Brain microvascular endothelial cell (primary cell): ENCODE measurements around the gene APRT.

Experiments used
- DNase-seq: peaks from one replicate; pipeline ENCODE4 v3.0.0-alpha.2; 2020
- H3K27ac ChIP-seq: fragments of 250-450 bp; sonication (Bioruptor Pico); 2 replicates; pipeline ENCODE4 v1.5.1; 2020; ENCODE audit warnings: mild to moderate bottlenecking, moderate library complexity
- H3K27me3 ChIP-seq: fragments of 250-450 bp; sonication (Bioruptor Pico); replicated peaks from 2 replicates; pipeline ENCODE4 v1.5.1; 2020; ENCODE audit warnings: mild to moderate bottlenecking
- H3K36me3 ChIP-seq: fragments of 250-450 bp; sonication (Bioruptor Pico); replicated peaks from 2 replicates; pipeline ENCODE4 v1.5.1; 2020; ENCODE audit warnings: mild to moderate bottlenecking
- H3K4me3 ChIP-seq: 2 replicates; pipeline ENCODE4 v1.5.1; 2011; ENCODE audit warnings: low read depth, mild to moderate bottlenecking, control low read depth, low read length, moderate library complexity
- in situ Hi-C: cut with HindIII; loops from 2 replicates; pipeline ENCODE4 v1.10.0; 2017; ENCODE audit warnings: low sequenced_read_pairs, low pct_ligation_motif_present
- TF ChIP-seq, protein P1 (sequence below): IDR thresholded peaks from 2 replicates; pipeline ENCODE4 v1.5.1; 2011; ENCODE audit warnings: low read depth, mild to moderate bottlenecking, moderate library complexity, low read length, control low read depth, inconsistent platforms; ENCODE audit errors: missing control alignments

The APRT gene

DNA sequence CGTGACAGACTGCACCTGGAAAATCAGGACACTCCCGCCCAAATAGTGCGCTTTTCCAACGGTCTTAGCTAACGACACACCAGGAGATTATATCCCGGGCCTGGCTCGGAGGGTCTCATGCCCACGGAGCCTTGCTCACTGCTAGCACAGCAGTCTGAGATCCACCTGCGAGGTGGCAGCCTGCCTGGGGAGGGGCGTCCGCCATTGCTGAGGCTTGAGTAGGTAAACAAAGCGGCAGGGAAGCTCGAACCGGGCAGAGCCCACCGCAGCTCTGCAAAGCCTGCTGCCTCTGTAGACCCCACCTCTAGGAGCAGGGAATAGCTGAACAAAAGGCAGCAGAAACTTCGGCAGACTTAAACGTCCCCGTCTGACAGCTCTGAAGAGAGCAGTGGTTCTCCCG lies 39.9 kb upstream of the APRT start:
- TF ChIP-seq, protein P1, sequence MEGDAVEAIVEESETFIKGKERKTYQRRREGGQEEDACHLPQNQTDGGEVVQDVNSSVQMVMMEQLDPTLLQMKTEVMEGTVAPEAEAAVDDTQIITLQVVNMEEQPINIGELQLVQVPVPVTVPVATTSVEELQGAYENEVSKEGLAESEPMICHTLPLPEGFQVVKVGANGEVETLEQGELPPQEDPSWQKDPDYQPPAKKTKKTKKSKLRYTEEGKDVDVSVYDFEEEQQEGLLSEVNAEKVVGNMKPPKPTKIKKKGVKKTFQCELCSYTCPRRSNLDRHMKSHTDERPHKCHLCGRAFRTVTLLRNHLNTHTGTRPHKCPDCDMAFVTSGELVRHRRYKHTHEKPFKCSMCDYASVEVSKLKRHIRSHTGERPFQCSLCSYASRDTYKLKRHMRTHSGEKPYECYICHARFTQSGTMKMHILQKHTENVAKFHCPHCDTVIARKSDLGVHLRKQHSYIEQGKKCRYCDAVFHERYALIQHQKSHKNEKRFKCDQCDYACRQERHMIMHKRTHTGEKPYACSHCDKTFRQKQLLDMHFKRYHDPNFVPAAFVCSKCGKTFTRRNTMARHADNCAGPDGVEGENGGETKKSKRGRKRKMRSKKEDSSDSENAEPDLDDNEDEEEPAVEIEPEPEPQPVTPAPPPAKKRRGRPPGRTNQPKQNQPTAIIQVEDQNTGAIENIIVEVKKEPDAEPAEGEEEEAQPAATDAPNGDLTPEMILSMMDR = no peak
- DNase-seq = no peak
- Histone ChIP-seq H3K27ac (no peak overlapping the region), H3K27me3 (no peaks in the 10 kb centered on the region), H3K4me3 (no peak overlapping the region), H3K36me3 (no peaks in the 10 kb centered on the region)
- in situ Hi-C loops = no loop called here

DNA sequence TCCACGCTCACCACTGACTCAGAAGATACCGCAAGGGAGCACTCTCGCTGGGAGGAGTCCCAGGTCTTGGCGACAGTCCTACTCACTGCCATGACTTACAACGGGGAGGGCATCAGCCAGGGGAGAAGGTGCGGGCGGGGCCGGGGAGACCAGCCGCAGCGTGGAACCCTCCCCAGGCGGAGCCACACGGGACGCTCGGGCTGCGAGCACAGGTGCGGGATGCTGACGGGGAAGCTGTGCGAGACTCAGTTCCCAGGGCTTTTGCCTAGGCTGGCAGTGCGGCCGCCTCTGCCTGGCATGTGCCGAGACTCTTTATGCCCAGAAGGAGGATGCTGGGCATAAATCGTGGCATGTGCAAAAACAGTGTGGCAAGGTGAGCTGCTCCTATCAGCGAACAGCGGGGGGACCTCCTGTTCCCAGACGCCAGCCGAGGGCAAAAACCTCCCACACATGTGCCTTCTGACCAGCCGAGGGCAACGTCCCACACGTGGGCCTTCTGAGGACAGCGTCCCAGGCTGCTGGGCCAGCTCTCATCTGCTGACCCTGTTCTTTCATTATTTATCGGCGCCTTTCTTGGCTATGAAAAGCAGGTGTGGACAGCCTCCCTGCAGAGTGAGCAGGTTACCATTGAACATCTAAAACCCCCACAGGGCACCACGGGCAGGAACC lies 38.9 kb upstream of the APRT start:
- in situ Hi-C loops = no loop called here
- TF ChIP-seq, protein P1 = no peak
- Histone ChIP-seq H3K27ac (no peak overlapping the region), H3K36me3 (no peaks in the 10 kb centered on the region), H3K27me3 (no peaks in the 10 kb centered on the region), H3K4me3 (no peak overlapping the region)
- no peak for DNase-seq

DNA sequence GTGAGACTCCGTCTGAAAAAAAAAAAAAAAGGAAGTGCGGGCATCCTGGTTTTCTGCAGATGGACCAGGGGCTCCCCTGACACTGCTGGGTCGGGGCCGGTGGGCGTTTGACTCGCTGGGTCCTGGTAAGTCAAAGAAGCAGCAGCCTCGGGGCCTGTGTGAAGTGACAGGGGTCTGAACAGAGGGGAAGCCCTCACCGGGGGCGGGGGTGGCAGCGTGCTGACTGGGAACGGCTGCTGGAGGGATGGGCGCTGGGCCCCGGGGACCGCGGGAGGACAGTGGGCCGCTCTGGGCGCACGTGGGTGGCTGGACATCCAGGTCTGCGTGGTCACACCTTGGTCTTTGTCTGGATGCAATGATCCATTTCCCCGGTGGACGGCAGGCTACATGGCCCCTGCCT lies 36.8 kb upstream of the APRT start:
- no peaks in the 10 kb centered on the region for H3K27me3 ChIP-seq
- TF ChIP-seq, protein P1 = no peak
- DNase-seq = no peak
- no peak overlapping the region for H3K27ac ChIP-seq
- no peaks in the 10 kb centered on the region for H3K36me3 ChIP-seq
- no peak overlapping the region for H3K4me3 ChIP-seq
- in situ Hi-C loops = no loop called here

DNA sequence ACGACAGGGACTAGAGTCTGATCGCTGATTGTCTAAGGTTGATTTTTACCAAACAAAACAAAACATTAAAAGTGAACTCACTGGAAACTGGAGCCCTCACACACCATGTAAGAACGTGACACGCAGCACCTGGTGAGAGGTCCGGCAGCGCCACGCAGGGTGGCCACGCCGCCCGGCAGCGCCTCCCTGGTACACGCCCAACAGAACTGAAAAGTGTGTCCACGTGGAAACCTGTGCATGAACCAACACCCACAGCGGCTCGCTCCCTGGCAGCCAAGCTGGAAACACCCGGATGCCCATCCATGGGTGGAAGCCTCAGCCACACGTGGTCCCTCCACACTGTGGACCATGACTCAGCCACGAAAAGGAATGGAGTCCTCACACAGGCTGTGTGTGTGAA lies 35.9 kb upstream of the APRT start:
- Histone ChIP-seq H3K36me3 (no peaks in the 10 kb centered on the region), H3K27ac (no peak overlapping the region), H3K4me3 (no peak overlapping the region), H3K27me3 (no peaks in the 10 kb centered on the region)
- in situ Hi-C loops = no loop called here
- no peak for DNase-seq
- TF ChIP-seq, protein P1 = no peak

DNA sequence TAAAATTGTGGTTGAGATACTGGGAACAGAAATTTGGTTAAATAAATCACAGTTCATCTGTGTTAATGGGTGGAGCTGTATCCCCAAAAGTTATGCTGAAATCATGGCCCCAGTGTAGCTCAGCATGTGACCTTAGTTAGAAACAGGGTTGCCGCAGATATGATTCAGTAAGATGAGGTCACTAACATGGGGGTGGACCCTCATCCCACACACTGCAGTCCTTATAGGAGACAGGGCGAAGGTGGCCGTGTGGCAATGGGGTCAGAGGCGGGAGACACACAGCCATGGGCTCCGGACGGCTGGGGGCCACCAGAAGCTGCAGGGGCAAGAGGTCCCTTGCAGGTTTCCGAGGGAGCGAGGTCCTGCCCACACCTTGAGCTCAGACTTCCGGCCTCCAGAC lies 34.4 kb upstream of the APRT start:
- DNase-seq = no peak
- in situ Hi-C loops = no loop called here
- TF ChIP-seq, protein P1 = no peak
- Histone ChIP-seq H3K4me3 (no peak overlapping the region), H3K27ac (no peak overlapping the region), H3K36me3 (no peaks in the 10 kb centered on the region), H3K27me3 (no peaks in the 10 kb centered on the region)

DNA sequence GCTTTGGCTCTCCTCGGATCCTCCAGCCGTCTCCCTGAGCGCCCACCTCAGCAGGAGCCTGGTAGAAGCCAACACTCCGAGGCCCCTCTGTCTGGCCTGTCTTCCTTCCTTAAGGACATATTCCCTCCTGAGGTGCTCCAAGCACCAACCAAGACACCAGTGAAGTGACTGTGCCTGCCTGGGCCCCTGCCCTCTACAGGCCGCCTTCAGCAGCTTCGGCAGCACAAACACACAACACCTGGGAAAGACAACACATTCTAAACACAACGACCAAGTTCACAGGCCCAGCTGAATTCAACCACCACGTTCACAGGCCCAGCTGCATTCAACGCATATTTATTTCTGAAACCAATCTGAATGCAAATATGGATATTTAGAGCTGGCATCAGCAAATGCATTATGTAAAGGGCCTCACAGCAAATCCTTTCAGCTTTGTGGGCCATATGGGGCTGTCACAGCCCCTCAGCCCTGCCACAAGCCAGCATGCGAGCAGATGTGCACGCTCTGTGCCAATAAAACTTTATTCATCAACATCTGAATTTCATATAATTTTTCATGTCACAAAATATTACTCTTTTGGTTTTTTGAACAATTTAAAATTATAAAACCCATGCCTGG lies 32.8 kb upstream of the APRT start:
- H3K36me3 ChIP-seq = peaks cover 9% of the 10 kb centered on the region
- in situ Hi-C loops = no loop called here
- H3K4me3 ChIP-seq = no peak overlapping the region
- no peaks in the 10 kb centered on the region for H3K27me3 ChIP-seq
- no peak for DNase-seq
- H3K27ac ChIP-seq = no peak overlapping the region
- TF ChIP-seq, protein P1 = peak; percentile 30
